B cell (primary cell): ENCODE results near the gene SLC35G2.

Experiments used
- EZH2 ChIP-seq: IDR thresholded peaks from 2 replicates; pipeline ENCODE4 v1.6.1; 2012; ENCODE audit warnings: borderline replicate concordance, low read depth, mild to moderate bottlenecking, moderate library complexity, low read length; ENCODE audit not compliant: insufficient read depth, poor library complexity, severe bottlenecking
- TF ChIP-seq, protein P1 (sequence below): fragments of 200-600 bp; IDR thresholded peaks from one replicate; pipeline ENCODE4 v1.8.0; 2022; ENCODE audit warnings: antibody characterized with exemption, mild to moderate bottlenecking

DNA sequence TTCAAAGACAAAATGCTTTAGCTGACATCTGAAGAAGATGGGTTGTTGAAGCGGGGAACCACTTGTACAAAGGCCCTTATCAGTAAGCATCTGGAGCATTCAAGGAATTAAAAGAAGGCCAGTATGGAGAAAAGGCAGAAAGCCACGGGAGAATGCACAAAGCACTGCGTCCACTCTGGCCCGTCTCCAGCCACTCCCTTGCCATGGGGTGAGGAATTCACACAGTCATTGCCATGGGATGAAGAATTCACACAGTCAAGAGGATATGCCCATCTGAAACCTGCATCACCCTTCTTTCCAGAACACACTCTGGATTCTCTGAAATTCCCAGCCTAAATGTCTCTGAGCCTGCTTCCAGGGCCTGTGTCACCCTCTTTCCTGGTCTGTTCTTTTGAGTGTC is 40.1 kb upstream of the SLC35G2 start:
- TF ChIP-seq, protein P1, sequence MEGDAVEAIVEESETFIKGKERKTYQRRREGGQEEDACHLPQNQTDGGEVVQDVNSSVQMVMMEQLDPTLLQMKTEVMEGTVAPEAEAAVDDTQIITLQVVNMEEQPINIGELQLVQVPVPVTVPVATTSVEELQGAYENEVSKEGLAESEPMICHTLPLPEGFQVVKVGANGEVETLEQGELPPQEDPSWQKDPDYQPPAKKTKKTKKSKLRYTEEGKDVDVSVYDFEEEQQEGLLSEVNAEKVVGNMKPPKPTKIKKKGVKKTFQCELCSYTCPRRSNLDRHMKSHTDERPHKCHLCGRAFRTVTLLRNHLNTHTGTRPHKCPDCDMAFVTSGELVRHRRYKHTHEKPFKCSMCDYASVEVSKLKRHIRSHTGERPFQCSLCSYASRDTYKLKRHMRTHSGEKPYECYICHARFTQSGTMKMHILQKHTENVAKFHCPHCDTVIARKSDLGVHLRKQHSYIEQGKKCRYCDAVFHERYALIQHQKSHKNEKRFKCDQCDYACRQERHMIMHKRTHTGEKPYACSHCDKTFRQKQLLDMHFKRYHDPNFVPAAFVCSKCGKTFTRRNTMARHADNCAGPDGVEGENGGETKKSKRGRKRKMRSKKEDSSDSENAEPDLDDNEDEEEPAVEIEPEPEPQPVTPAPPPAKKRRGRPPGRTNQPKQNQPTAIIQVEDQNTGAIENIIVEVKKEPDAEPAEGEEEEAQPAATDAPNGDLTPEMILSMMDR = no peak
- no peak for TF ChIP-seq EZH2
